ENCODE measurements around the gene MSANTD3. TPM values are rescaled to one million over a fixed set of nuclear protein-coding genes. Genes with fewer than 3 reads are reported as not detected.
"Not testable (repeated sequence)": the region's sequence is repeated elsewhere in the genome, so short reads cannot be mapped to it uniquely, and the experiment has no call there.

Gene MSANTD3
- total RNA-seq, 1 donor: 14.0 TPM

DNA sequence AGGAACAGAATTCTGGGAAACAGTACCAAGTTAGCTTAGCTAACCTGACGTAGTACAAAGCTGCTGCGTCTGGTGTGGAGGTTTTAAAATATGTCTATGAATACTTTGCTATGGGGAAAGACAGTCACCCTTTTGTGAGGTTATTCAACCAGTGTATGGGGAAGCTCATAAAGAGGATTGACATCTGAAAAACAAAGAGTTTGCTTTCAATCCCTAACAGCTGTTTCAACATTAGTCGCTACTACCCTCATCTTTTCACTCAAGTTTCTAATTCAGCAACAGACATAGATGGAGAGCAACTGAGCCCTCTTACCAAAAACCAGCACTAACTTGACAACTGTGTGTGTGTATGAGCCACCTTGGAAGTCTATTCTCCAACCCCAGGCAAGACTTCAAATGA, 7.8 kb upstream of the MSANTD3 start:
- Histone ChIP-seq H3K4me1 (ENCODE audit: insufficient read depth, low read length) (no peaks in the 10 kb centered on the region), H3K9me3 (ENCODE audit: low read depth, low read length) (no peaks in the 10 kb centered on the region), H3K4me3 (ENCODE audit: low read length) (no peak overlapping the region), H3K27me3 (ENCODE audit: insufficient read depth, low read length) (peaks cover 10% of the 10 kb centered on the region)

DNA sequence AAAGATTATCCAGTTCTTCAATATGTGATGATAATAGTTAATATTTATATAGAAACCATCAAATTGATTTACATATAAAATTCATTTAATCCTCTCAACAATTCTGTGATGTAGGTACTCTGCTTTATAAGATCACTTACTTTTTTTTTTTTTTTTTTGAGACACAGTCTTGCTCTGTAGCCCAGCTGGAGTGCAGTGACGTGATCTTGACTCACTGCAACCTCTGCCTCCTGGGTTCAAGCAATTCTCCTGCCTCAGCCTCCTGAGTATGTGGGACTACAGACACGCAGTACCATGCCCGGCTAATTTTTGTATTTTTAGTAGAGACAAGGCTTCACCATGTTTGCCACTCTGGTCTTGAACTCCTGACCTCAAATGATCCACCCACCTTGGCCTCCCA, 5.8 kb upstream of the MSANTD3 start:
- not testable (repeated sequence) for H3K4me3 ChIP-seq (ENCODE audit: low read length); H3K4me1 ChIP-seq (ENCODE audit: insufficient read depth, low read length); H3K9me3 ChIP-seq (ENCODE audit: low read depth, low read length)
- H3K27me3 ChIP-seq (ENCODE audit: insufficient read depth, low read length): peaks cover 10% of the 10 kb centered on the region

GRCh38 chr9:100425758-100426157, 1.2 kb upstream of the MSANTD3 start:
- H3K4me3 ChIP-seq (ENCODE audit: low read length): no peak overlapping the region
- H3K4me1 ChIP-seq (ENCODE audit: insufficient read depth, low read length): peaks cover 14% of the 10 kb centered on the region
- no peaks in the 10 kb centered on the region for H3K9me3 ChIP-seq (ENCODE audit: low read depth, low read length)
- H3K27me3 ChIP-seq (ENCODE audit: insufficient read depth, low read length): no peaks in the 10 kb centered on the region

DNA sequence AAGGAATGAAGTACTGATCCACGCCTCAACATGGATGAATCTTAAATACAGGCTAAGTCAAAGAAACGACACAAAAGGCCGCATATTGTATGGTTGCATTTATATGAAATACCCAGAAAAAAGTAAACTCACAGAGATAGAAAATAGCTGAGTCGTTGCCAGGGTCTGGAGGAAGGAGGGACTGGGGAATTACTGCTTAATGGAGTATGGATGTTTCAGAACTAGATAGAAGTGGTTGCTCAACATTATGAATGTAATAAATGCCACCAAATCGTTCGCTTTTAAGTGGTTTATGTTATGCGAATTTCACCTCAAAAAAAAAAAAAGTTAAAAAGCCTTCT, 784 bp upstream of the MSANTD3 start:
- H3K4me1 ChIP-seq (ENCODE audit: insufficient read depth, low read length): peaks cover 14% of the 10 kb centered on the region
- H3K9me3 ChIP-seq (ENCODE audit: low read depth, low read length): no peaks in the 10 kb centered on the region
- H3K27me3 ChIP-seq (ENCODE audit: insufficient read depth, low read length): no peaks in the 10 kb centered on the region
- peak overlapping the region; percentile 57 for H3K4me3 ChIP-seq (ENCODE audit: low read length)

- no peaks in the 10 kb centered on the region for H3K9me3 ChIP-seq (ENCODE audit: low read depth, low read length)
- H3K4me3 ChIP-seq (ENCODE audit: low read length): peak overlapping the region; percentile 50
- H3K4me1 ChIP-seq (ENCODE audit: insufficient read depth, low read length): peaks cover 14% of the 10 kb centered on the region
- no peaks in the 10 kb centered on the region for H3K27me3 ChIP-seq (ENCODE audit: insufficient read depth, low read length)
Measured at GRCh38 chr9:100427366-100428263, 672 bp downstream of the MSANTD3 start.

GRCh38 chr9:100428871-100429654, 2.1 kb downstream of the MSANTD3 start:
- no peaks in the 10 kb centered on the region for H3K27me3 ChIP-seq (ENCODE audit: insufficient read depth, low read length)
- no peak overlapping the region for H3K4me3 ChIP-seq (ENCODE audit: low read length)
- no peaks in the 10 kb centered on the region for H3K9me3 ChIP-seq (ENCODE audit: low read depth, low read length)
- peaks cover 14% of the 10 kb centered on the region for H3K4me1 ChIP-seq (ENCODE audit: insufficient read depth, low read length)

DNA sequence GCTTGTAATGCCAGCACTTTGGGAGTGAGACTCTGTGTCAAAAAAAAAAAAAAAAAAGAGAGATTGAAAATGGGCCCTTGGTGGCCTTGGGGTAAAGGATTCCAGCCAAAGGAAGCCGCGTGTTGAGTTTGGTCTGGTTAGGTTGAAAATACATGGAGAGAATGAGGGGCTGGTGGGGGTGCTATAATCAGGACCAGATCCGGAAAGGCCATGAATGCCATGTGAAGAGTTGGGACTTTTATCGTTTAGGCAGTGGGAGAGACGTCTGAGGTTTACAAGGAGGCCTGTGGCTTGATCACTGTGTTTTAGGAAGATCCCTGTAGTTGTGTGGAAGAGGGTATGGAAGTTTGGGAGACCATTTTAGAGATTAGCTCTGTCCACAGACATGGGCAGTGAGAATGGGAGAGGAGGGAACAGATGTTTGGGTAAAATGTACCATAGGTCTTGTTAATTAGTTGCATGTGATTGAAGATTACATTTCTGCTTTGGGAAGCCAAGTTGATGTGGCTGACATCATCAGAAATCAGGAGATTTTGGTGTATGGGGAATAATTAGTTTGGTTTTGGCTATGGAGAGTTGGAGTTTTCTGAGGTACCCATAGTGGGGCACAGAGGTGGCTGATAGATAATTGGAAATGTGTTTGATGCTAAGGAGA, 3.5 kb downstream of the MSANTD3 start:
- no peaks in the 10 kb centered on the region for H3K9me3 ChIP-seq (ENCODE audit: low read depth, low read length)
- no peaks in the 10 kb centered on the region for H3K27me3 ChIP-seq (ENCODE audit: insufficient read depth, low read length)
- no peak overlapping the region for H3K4me3 ChIP-seq (ENCODE audit: low read length)
- peaks cover 14% of the 10 kb centered on the region for H3K4me1 ChIP-seq (ENCODE audit: insufficient read depth, low read length)

GRCh38 chr9:100431886-100432285, 4.9 kb downstream of the MSANTD3 start:
- no peak overlapping the region for H3K4me3 ChIP-seq (ENCODE audit: low read length)
- H3K9me3 ChIP-seq (ENCODE audit: low read depth, low read length): no peaks in the 10 kb centered on the region
- no peaks in the 10 kb centered on the region for H3K27me3 ChIP-seq (ENCODE audit: insufficient read depth, low read length)
- H3K4me1 ChIP-seq (ENCODE audit: insufficient read depth, low read length): peaks cover 9% of the 10 kb centered on the region

GRCh38 chr9:100432736-100433135, 5.8 kb downstream of the MSANTD3 start:
- no peaks in the 10 kb centered on the region for H3K27me3 ChIP-seq (ENCODE audit: insufficient read depth, low read length)
- H3K4me1 ChIP-seq (ENCODE audit: insufficient read depth, low read length): peaks cover 6% of the 10 kb centered on the region
- no peak overlapping the region for H3K4me3 ChIP-seq (ENCODE audit: low read length)
- H3K9me3 ChIP-seq (ENCODE audit: low read depth, low read length): no peaks in the 10 kb centered on the region

DNA sequence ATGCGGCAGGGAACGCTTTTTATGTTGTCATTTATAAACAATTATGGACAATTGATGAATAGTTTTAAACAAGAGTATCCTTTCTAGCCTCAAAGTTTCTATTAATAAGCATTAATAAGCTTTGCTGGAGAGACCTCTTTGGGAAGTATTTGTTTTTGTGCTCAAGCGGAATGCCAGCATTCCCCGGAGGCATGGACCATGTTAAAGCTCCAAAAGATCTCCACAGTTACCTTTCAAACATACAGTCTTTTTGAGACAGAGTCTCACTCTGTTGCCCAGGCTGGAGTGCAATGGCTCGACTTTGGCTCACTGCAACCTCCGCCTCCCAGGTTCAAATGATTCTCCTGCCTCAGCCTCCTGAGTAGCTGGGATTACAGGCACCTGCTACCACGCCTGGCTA, 9.6 kb downstream of the MSANTD3 start:
- H3K4me1 ChIP-seq (ENCODE audit: insufficient read depth, low read length): no peaks in the 10 kb centered on the region
- no peak overlapping the region for H3K4me3 ChIP-seq (ENCODE audit: low read length)
- H3K27me3 ChIP-seq (ENCODE audit: insufficient read depth, low read length): no peaks in the 10 kb centered on the region
- no peaks in the 10 kb centered on the region for H3K9me3 ChIP-seq (ENCODE audit: low read depth, low read length)

DNA sequence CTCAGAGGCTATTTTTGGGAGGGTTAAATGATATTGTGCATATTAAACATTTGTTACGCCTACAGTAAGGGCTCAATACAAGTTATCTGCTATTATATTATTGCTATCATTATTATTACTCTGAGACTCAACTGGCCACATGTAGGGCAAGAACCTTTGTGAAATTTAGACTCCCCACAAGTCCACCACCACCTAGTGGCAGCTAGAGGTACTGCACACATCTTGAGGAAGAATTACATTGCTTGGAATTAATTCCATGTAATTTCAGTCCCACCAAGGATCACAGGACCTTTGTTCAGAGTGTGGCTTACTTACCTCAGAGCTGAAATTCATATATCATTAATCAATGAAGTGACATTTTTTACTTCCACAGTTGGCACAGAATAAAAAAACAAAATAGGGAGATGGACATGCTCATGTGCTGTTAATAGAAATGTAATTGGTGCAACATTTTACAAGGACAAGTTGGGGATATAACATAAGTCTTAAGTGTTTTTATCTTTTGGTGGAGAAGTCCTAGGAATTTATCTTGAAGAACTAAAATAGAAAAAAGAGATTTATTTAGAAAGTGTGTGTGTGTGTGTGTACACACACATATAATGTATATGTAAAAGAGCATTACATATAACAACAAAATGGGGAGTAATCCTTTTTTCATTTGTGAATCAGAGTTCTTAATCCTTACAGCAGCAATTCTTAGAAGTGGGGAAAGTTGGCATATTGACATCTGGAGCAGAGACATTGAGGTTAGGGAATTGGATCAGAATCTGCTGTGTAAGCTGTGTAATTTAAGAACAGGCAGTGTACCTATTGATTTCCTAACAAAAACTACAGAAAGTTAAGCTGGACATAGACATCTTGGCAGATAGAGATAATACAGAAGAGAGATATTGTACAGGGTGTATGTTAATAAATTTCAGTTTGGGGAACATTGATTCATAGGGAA, 11.2 kb downstream of the MSANTD3 start:
- H3K27me3 ChIP-seq (ENCODE audit: insufficient read depth, low read length): no peaks in the 10 kb centered on the region
- H3K4me3 ChIP-seq (ENCODE audit: low read length): no peak overlapping the region
- no peaks in the 10 kb centered on the region for H3K4me1 ChIP-seq (ENCODE audit: insufficient read depth, low read length)
- no peaks in the 10 kb centered on the region for H3K9me3 ChIP-seq (ENCODE audit: low read depth, low read length)

DNA sequence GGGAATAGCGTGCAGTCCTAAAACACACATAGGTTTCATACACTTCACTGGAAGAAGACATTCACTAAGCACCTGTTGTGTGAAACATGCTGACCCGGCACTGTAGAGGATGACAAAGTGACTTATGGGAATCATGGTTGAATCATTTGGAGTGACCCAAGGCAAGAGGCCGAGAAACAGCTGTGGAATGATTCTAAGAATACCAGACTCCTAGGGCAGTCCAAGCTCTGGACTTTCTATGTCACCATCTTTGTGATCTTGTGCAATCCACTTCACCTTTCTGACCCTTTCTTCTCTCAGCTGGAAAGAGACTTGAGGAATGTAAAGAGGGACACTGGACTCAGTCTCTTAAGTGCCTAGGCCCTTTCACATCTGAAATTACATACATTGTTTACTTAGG, 13.1 kb downstream of the MSANTD3 start:
- H3K4me1 ChIP-seq (ENCODE audit: insufficient read depth, low read length): peaks cover 6% of the 10 kb centered on the region
- no peaks in the 10 kb centered on the region for H3K27me3 ChIP-seq (ENCODE audit: insufficient read depth, low read length)
- no peak overlapping the region for H3K4me3 ChIP-seq (ENCODE audit: low read length)
- no peaks in the 10 kb centered on the region for H3K9me3 ChIP-seq (ENCODE audit: low read depth, low read length)

GRCh38 chr9:100440487-100440886, 13.5 kb downstream of the MSANTD3 start:
- not testable (repeated sequence) for H3K4me3 ChIP-seq (ENCODE audit: low read length); H3K27me3 ChIP-seq (ENCODE audit: insufficient read depth, low read length); H3K4me1 ChIP-seq (ENCODE audit: insufficient read depth, low read length)

DNA sequence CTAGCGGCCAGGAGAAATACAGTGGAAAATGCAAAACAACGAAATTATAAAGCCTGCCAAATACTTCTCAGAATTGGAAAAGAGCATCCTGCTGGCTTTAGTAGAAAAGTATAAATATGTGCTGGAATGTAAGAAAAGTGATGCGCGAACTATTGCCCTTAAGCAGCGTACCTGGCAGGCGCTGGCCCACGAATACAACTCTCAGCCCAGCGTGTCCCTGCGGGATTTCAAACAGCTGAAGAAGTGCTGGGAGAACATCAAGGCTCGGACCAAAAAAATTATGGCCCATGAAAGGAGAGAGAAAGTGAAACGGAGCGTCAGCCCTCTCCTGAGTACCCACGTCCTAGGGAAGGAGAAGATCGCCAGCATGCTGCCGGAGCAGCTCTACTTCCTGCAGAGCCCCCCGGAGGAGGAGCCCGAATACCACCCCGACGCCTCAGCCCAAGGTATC, 15.0 kb downstream of the MSANTD3 start:
- Histone ChIP-seq H3K4me1 (ENCODE audit: insufficient read depth, low read length) (peaks cover 6% of the 10 kb centered on the region), H3K4me3 (ENCODE audit: low read length) (no peak overlapping the region), H3K27me3 (ENCODE audit: insufficient read depth, low read length) (no peaks in the 10 kb centered on the region)

More at GRCh38 chr9:100440487-100440886, 13.5 kb downstream of the MSANTD3 start:
- H3K9me3 ChIP-seq (ENCODE audit: low read depth, low read length): not testable (repeated sequence)

More for the DNA sequence above, 15.0 kb downstream of the MSANTD3 start:
- no peaks in the 10 kb centered on the region for H3K9me3 ChIP-seq (ENCODE audit: low read depth, low read length)
